ENCODE results near the gene PAX2. TPM values are rescaled to one million over a fixed set of nuclear protein-coding genes. Genes with fewer than 3 reads are reported as not detected.

PAX2 gene
- total RNA-seq, 1 experiment from 2014 or later, result 0.45 TPM

- CTCF ChIA-PET, result interaction anchor here (1.0 kb wide), 1 partner anchor 12 kb away, joined by 4 read pairs; no protein-coding TSS in a partner anchor
- Histone ChIP-seq H3K4me1 (peaks cover 21% of the 10 kb centered on the region), H3K9me3 (no peaks in the 10 kb centered on the region), H3K4me3 (ENCODE audit: low read depth, low read length) (peak overlapping the region; percentile 48), H3K27me3 (replicated peaks; ENCODE audit: control insufficient read depth, insufficient read depth, low read length) (no peaks in the 10 kb centered on the region), H3K36me3 (ENCODE audit: control insufficient read depth, insufficient read depth, low read length) (no peaks in the 10 kb centered on the region)
- Mint-ChIP-seq H3K36me3 (ENCODE audit: insufficient read depth, unreplicated experiment) (peaks cover 7% of the 10 kb centered on the region), H3K4me1 (ENCODE audit: low read depth, unreplicated experiment) (peaks cover 37% of the 10 kb centered on the region), H3K4me3 (ENCODE audit: unreplicated experiment) (peak overlapping the region; percentile 79), H3K27me3 (ENCODE audit: insufficient read depth, unreplicated experiment) (peaks cover 3% of the 10 kb centered on the region), H3K9me3 (ENCODE audit: unreplicated experiment) (no peaks in the 10 kb centered on the region), H3K27ac (ENCODE audit: unreplicated experiment) (peak overlapping the region; percentile 66)
- intact Hi-C loops (cut with micrococcal nuclease; ENCODE audit: unreplicated experiment), result loop anchor here (1.0 kb wide), 1 partner anchor 8 kb away; no protein-coding TSS in a partner anchor
- POLR2A ChIA-PET, result no interaction called here
- BruUV-seq (replicated peaks), result TSS peak; percentile 49
- TF ChIP-seq CTCF (IDR thresholded peaks at IDR 0.05; ENCODE audit: insufficient read depth in 1 of 2, low read depth in 1 of 2, low read length in 1 of 2, severe bottlenecking in 1 of 2, unreplicated experiment in 1 of 2), result no peak
- peak; percentile 82 to 84 for DNase-seq
Observed at GRCh38 chr10:100730725-100731406, 14.5 kb upstream of the PAX2 start.

- ChIA-PET POLR2A (no interaction called here), CTCF (interaction anchor here (1.0 kb wide), 1 partner anchor 12 kb away, joined by 4 read pairs; no protein-coding TSS in a partner anchor)
- H3K27me3 Mint-ChIP-seq (ENCODE audit: insufficient read depth, unreplicated experiment), result peaks cover 3% of the 10 kb centered on the region
- peaks cover 38% of the 10 kb centered on the region for H3K4me1 Mint-ChIP-seq (ENCODE audit: low read depth, unreplicated experiment)
- Histone ChIP-seq H3K36me3 (ENCODE audit: control insufficient read depth, insufficient read depth, low read length) (no peaks in the 10 kb centered on the region), H3K27me3 (replicated peaks; ENCODE audit: control insufficient read depth, insufficient read depth, low read length) (no peaks in the 10 kb centered on the region), H3K4me1 (peaks cover 21% of the 10 kb centered on the region), H3K4me3 (ENCODE audit: low read depth, low read length) (peak overlapping the region; percentile 48), H3K9me3 (no peaks in the 10 kb centered on the region)
- peaks cover 7% of the 10 kb centered on the region for H3K36me3 Mint-ChIP-seq (ENCODE audit: insufficient read depth, unreplicated experiment)
- BruUV-seq (replicated peaks), result no TSS peak
- DNase-seq, result no peak
- no peaks in the 10 kb centered on the region for H3K9me3 Mint-ChIP-seq (ENCODE audit: unreplicated experiment)
- H3K27ac Mint-ChIP-seq (ENCODE audit: unreplicated experiment), result peak overlapping the region; percentile 66
- TF ChIP-seq CTCF (IDR thresholded peaks at IDR 0.05; ENCODE audit: insufficient read depth in 1 of 2, low read depth in 1 of 2, low read length in 1 of 2, severe bottlenecking in 1 of 2, unreplicated experiment in 1 of 2), result no peak
- intact Hi-C loops (cut with micrococcal nuclease; ENCODE audit: unreplicated experiment), result loop anchor here (1.0 kb wide), 1 partner anchor 8 kb away; no protein-coding TSS in a partner anchor
- peak overlapping the region; percentile 79 for H3K4me3 Mint-ChIP-seq (ENCODE audit: unreplicated experiment)
Observed at GRCh38 chr10:100731407-100732240, 13.8 kb upstream of the PAX2 start.

- no TSS peak for BruUV-seq (replicated peaks)
- ChIA-PET POLR2A (no interaction called here), CTCF (interaction anchor here (0.6 to 1.0 kb wide), 2 partner anchors 11 kb away, joined by 3 to 4 read pairs; no protein-coding TSS in a partner anchor)
Observed at GRCh38 chr10:100732241-100732596, 13.2 kb upstream of the PAX2 start.

More at GRCh38 chr10:100732241-100732596, 13.2 kb upstream of the PAX2 start:
- Mint-ChIP-seq H3K4me1 (ENCODE audit: low read depth, unreplicated experiment) (peaks cover 44% of the 10 kb centered on the region), H3K36me3 (ENCODE audit: insufficient read depth, unreplicated experiment) (peaks cover 7% of the 10 kb centered on the region), H3K9me3 (ENCODE audit: unreplicated experiment) (no peaks in the 10 kb centered on the region), H3K27ac (ENCODE audit: unreplicated experiment) (no peak overlapping the region), H3K4me3 (ENCODE audit: unreplicated experiment) (peak overlapping the region; percentile 79), H3K27me3 (ENCODE audit: insufficient read depth, unreplicated experiment) (peaks cover 3% of the 10 kb centered on the region)
- Histone ChIP-seq H3K4me3 (ENCODE audit: low read depth, low read length) (no peak overlapping the region), H3K27me3 (replicated peaks; ENCODE audit: control insufficient read depth, insufficient read depth, low read length) (no peaks in the 10 kb centered on the region), H3K4me1 (peaks cover 21% of the 10 kb centered on the region), H3K9me3 (no peaks in the 10 kb centered on the region), H3K36me3 (ENCODE audit: control insufficient read depth, insufficient read depth, low read length) (no peaks in the 10 kb centered on the region)
- no peak for DNase-seq
- no peak for TF ChIP-seq CTCF (IDR thresholded peaks at IDR 0.05; ENCODE audit: insufficient read depth in 1 of 2, low read depth in 1 of 2, low read length in 1 of 2, severe bottlenecking in 1 of 2, unreplicated experiment in 1 of 2)
- intact Hi-C loops (cut with micrococcal nuclease; ENCODE audit: unreplicated experiment), result no loop called here

All from Caco-2 (cell line).